ENCODE data around the gene EVI5. TPM values are rescaled to one million over a fixed set of nuclear protein-coding genes. Genes with fewer than 3 reads are reported as not detected.
"Not testable (repeated sequence)": the region's sequence is repeated elsewhere in the genome, so short reads cannot be mapped to it uniquely, and the experiment has no call there.

EVI5 gene
- total and polyA plus RNA-seq, 3 experiments from 2014 or later: 0.10 to 27.7 (median 27.4) TPM

DNA sequence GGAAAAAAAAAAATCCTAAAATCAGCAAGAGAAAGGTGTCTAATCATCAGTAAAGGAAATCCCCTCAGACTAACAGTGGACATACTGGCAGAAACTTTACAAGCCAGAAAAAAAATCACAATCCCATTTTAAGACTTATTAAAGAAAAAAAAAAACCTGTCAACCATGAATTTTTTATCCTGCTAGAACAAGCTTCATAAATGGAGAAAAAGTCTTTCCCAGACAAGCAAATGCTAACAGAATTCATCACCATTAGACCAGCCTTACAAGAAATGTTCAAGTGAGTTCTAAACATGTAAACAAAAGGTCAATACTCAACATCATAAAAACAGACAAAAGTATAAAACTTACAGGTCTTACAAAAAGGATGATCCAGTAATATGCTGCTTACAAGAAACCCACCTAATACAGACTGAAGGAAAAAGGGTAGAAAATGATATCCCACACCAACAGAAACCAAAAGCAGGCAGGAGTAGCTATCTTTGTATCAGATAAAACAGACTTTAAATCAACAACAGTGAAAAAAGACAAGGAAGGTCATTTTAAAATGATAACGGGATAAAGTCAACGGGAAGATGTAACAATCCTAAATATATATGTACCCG, 129.6 kb downstream of the EVI5 start:
- no peaks in the 10 kb centered on the region for H3K4me1 Mint-ChIP-seq
- Histone ChIP-seq H3K9me3 (ENCODE audit: low read length) (peaks cover 6% of the 10 kb centered on the region), H3K27me3 (ENCODE audit: insufficient read depth, low read length, poor library complexity, severe bottlenecking) (no peaks in the 10 kb centered on the region), H3K27ac (ENCODE audit: low read depth, low read length) (no peak overlapping the region), H3K4me3 (ENCODE audit: low read length) (no peak overlapping the region), H3K4me1 (ENCODE audit: insufficient read depth, low read length) (no peaks in the 10 kb centered on the region), H3K36me3 (ENCODE audit: insufficient read depth, low read length) (no peaks in the 10 kb centered on the region)
- no peak overlapping the region for H3K27ac Mint-ChIP-seq
- ChIA-PET POLR2A (no interaction called here), CTCF (no interaction called here)
- H3K36me3 Mint-ChIP-seq: peaks cover 3 to 32% (median 4%) of the 10 kb centered on the region in 3 donors
- H3K4me3 Mint-ChIP-seq: no peak overlapping the region
- H3K9me3 Mint-ChIP-seq: peaks cover 24 to 44% (median 40%) of the 10 kb centered on the region in 5 donors
- peaks cover 17 to 51% of the 10 kb centered on the region in 2 donors for H3K27me3 Mint-ChIP-seq
- no peak for DNase-seq

DNA sequence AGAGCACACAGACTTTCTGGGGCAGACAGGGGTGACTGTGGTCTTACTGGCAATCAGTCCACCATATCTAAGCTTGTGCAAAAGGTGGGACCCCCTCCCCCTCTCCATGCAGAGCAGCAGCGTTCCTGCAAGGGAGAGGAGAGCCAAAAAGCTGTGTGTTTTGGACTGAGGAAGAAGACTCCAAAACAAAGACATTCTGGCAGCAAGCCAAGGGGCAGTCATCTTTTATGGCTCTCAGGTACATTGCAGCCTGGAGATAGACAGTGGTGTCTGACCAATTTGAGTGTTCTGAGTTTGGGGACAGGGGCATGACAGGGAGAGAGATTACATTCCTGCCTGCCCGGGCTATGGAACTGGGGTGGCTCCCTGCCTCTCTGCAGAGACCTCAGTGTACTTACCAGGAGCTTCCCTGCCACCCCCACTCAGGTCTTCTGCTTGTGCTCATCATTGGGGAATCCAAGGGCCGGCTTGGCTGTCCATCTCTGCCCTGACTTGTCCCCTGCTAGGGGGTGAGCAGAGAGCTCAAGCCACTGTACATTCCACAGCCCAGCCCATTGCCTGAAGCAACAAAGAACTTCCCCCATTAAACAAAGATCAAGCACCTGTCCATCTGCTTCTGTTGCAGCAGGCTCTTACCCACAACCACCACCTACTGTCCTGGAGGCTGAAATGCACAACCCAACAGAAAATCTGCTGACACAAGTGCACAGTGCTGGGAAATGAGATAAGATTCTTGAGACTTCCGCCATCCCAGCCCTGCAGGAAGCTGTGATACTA, 131.1 kb downstream of the EVI5 start:
- Mint-ChIP-seq H3K9me3 (peaks cover 24 to 44% (median 40%) of the 10 kb centered on the region in 5 donors), H3K36me3 (peaks cover 3 to 29% (median 4%) of the 10 kb centered on the region in 3 donors), H3K27ac (no peak overlapping the region), H3K27me3 (peaks cover 14 to 49% of the 10 kb centered on the region in 2 donors), H3K4me1 (no peaks in the 10 kb centered on the region), H3K4me3 (no peak overlapping the region)
- Histone ChIP-seq H3K27ac (ENCODE audit: low read depth, low read length) (no peak overlapping the region), H3K4me1 (ENCODE audit: insufficient read depth, low read length) (no peaks in the 10 kb centered on the region), H3K9me3 (ENCODE audit: low read length) (peaks cover 6% of the 10 kb centered on the region), H3K27me3 (ENCODE audit: insufficient read depth, low read length, poor library complexity, severe bottlenecking) (no peaks in the 10 kb centered on the region), H3K4me3 (ENCODE audit: low read length) (no peak overlapping the region), H3K36me3 (ENCODE audit: insufficient read depth, low read length) (no peaks in the 10 kb centered on the region)
- ChIA-PET CTCF (no interaction called here), POLR2A (no interaction called here)
- DNase-seq: no peak

GRCh38 chr1:92640686-92641085, 144.2 kb downstream of the EVI5 start:
- H3K4me1 ChIP-seq (ENCODE audit: insufficient read depth, low read length); CTCF ChIA-PET; H3K36me3 ChIP-seq (ENCODE audit: insufficient read depth, low read length); H3K4me3 Mint-ChIP-seq; H3K4me1 Mint-ChIP-seq; H3K4me3 ChIP-seq (ENCODE audit: low read length); POLR2A ChIA-PET; H3K27ac Mint-ChIP-seq; H3K36me3 Mint-ChIP-seq; H3K9me3 ChIP-seq (ENCODE audit: low read length); H3K27me3 ChIP-seq (ENCODE audit: insufficient read depth, low read length, poor library complexity, severe bottlenecking); H3K9me3 Mint-ChIP-seq; DNase-seq; H3K27ac ChIP-seq (ENCODE audit: low read depth, low read length): not testable (repeated sequence)
- peaks cover 7 to 16% of the 10 kb centered on the region in 2 donors for H3K27me3 Mint-ChIP-seq

- ChIA-PET CTCF (no interaction called here), POLR2A (interaction anchor here (0.7 kb wide), 1 partner anchor 755 kb away, joined by 3 read pairs; no protein-coding TSS in a partner anchor)
- Mint-ChIP-seq H3K36me3 (peaks cover 0 to 8% (median 3%) of the 10 kb centered on the region in 3 donors), H3K9me3 (no peaks in the 10 kb centered on the region), H3K4me3 (no peak overlapping the region), H3K4me1 (no peaks in the 10 kb centered on the region), H3K27ac (no peak overlapping the region), H3K27me3 (peaks cover 7 to 28% of the 10 kb centered on the region in 2 donors)
- Histone ChIP-seq H3K27ac (ENCODE audit: low read depth, low read length) (no peak overlapping the region), H3K27me3 (ENCODE audit: insufficient read depth, low read length, poor library complexity, severe bottlenecking) (no peaks in the 10 kb centered on the region), H3K4me3 (ENCODE audit: low read length) (no peak overlapping the region), H3K9me3 (ENCODE audit: low read length) (no peaks in the 10 kb centered on the region), H3K36me3 (ENCODE audit: insufficient read depth, low read length) (no peaks in the 10 kb centered on the region), H3K4me1 (ENCODE audit: insufficient read depth, low read length) (no peaks in the 10 kb centered on the region)
- DNase-seq: no peak
Observed at GRCh38 chr1:92638498-92638897, 146.4 kb downstream of the EVI5 start.

GRCh38 chr1:92635203-92635602, 149.7 kb downstream of the EVI5 start:
- peaks cover 0 to 13% (median 0%) of the 10 kb centered on the region in 3 donors for H3K36me3 Mint-ChIP-seq
- CTCF ChIA-PET; H3K36me3 ChIP-seq (ENCODE audit: insufficient read depth, low read length); H3K4me3 Mint-ChIP-seq; H3K27me3 ChIP-seq (ENCODE audit: insufficient read depth, low read length, poor library complexity, severe bottlenecking); H3K9me3 ChIP-seq (ENCODE audit: low read length); H3K4me1 ChIP-seq (ENCODE audit: insufficient read depth, low read length); POLR2A ChIA-PET; H3K4me3 ChIP-seq (ENCODE audit: low read length); H3K27ac ChIP-seq (ENCODE audit: low read depth, low read length); H3K9me3 Mint-ChIP-seq; H3K4me1 Mint-ChIP-seq; DNase-seq; H3K27ac Mint-ChIP-seq: not testable (repeated sequence)
- H3K27me3 Mint-ChIP-seq: peaks cover 10 to 33% of the 10 kb centered on the region in 2 donors

DNA sequence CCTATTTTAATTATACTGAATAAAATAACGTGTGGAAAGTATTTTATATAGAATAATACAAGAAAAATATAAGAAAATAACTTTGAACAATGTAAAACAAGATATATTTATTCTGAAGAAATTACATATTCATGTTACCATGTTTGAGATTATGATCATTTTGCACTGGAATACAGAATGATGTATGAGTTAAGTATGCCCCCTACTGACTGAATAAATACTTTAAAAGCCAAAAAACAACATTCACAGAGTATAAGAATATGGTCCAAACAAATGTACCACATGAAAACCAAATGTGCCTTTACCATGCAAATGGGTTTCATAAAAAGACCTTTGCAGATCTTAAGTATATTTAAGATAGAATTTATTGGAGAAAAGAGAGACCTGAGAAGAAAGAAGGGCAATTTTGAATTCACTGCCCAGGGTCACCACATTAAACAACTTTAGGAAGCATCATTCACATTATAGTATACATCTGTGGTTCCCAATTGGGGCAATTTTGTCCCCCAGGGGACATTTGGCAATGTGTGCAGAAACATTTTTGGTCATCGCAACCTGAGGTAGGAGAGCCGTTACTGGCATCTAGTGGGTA, 161.6 kb downstream of the EVI5 start:
- POLR2A ChIA-PET: no interaction called here
- H3K4me1 Mint-ChIP-seq: no peaks in the 10 kb centered on the region

DNA sequence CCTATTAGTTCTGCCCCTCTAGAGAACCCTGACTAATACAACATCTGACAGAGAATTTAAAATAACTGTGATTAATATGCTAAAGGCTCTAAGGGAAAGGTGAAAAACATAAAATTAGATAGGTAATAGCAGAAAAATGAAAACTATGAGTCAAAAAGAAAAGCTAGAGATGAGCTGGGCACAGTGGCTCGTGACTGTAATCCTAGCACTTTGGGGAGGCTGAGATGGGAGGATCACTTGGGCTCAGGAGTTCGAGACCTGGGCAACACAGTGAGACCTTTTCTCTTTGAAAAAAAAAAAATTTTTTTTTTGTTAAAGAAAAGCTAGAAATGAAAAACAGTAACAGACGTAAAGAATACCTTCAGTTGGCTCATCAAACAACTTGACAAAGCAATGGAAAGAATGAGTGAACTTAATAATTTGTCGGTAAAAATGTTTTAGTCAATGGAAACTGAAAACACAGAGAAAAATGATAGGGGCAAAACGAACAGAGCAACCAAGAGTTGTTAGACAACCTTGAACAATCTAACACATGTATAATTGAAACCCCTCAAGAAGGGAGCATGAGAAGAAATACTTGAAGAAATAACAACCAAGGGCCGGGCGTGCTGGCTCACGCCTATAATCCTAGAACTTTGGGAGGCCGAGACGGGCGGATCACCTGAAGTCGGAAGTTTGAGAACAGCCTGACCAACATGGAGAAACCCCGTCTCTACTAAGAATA, 165.3 kb downstream of the EVI5 start:
- H3K36me3 ChIP-seq (ENCODE audit: insufficient read depth, low read length): no peaks in the 10 kb centered on the region
- H3K9me3 ChIP-seq (ENCODE audit: low read length): no peaks in the 10 kb centered on the region
- H3K4me1 Mint-ChIP-seq: no peaks in the 10 kb centered on the region
- H3K27me3 Mint-ChIP-seq: peaks cover 0 to 1% of the 10 kb centered on the region in 2 donors
- no peaks in the 10 kb centered on the region for H3K9me3 Mint-ChIP-seq
- POLR2A ChIA-PET: no interaction called here
- H3K27ac ChIP-seq (ENCODE audit: low read depth, low read length): no peak overlapping the region
- CTCF ChIA-PET: interaction anchor here (0.8 to 1.3 kb wide), 4 partner anchors 132 to 622 kb away, joined by 3 to 4 read pairs (median 4); partner anchors contain the start of gene GFI1
- no peak overlapping the region for H3K27ac Mint-ChIP-seq
- H3K4me3 ChIP-seq (ENCODE audit: low read length): no peak overlapping the region
- H3K4me3 Mint-ChIP-seq: no peak overlapping the region
- H3K36me3 Mint-ChIP-seq: no peaks in the 10 kb centered on the region
- H3K27me3 ChIP-seq (ENCODE audit: insufficient read depth, low read length, poor library complexity, severe bottlenecking): no peaks in the 10 kb centered on the region
- no peaks in the 10 kb centered on the region for H3K4me1 ChIP-seq (ENCODE audit: insufficient read depth, low read length)
- DNase-seq: no peak

More for the DNA sequence above, 161.6 kb downstream of the EVI5 start:
- Histone ChIP-seq H3K9me3 (ENCODE audit: low read length) (no peaks in the 10 kb centered on the region), H3K4me1 (ENCODE audit: insufficient read depth, low read length) (no peaks in the 10 kb centered on the region), H3K4me3 (ENCODE audit: low read length) (no peak overlapping the region), H3K27ac (ENCODE audit: low read depth, low read length) (no peak overlapping the region), H3K36me3 (ENCODE audit: insufficient read depth, low read length) (no peaks in the 10 kb centered on the region), H3K27me3 (ENCODE audit: insufficient read depth, low read length, poor library complexity, severe bottlenecking) (no peaks in the 10 kb centered on the region)
- DNase-seq: peak in 2 of 5 donors; percentile 17 to 32
- Mint-ChIP-seq H3K4me3 (no peak overlapping the region), H3K27ac (no peak overlapping the region), H3K36me3 (no peaks in the 10 kb centered on the region), H3K9me3 (no peaks in the 10 kb centered on the region), H3K27me3 (peaks cover 0 to 1% of the 10 kb centered on the region in 2 donors)
- CTCF ChIA-PET: interaction anchor here (0.7 to 1.5 kb wide), 4 partner anchors 138 to 324 kb away, joined by 3 to 4 read pairs (median 3); partner anchors contain the start of genes GLMN and RPAP2

Measured in CD8-positive, alpha-beta memory T cell (primary cell).